GM18498 (cell line): ENCODE data around the gene RTEL1.

Experiments
- ATAC-seq: cut with Tn5 transposase; IDR thresholded peaks from one replicate; pipeline ENCODE4 v1.9.1; 2021; ENCODE audit warnings: mild to moderate bottlenecking, moderate library complexity; ENCODE audit not compliant: unreplicated experiment

The RTEL1 gene

DNA sequence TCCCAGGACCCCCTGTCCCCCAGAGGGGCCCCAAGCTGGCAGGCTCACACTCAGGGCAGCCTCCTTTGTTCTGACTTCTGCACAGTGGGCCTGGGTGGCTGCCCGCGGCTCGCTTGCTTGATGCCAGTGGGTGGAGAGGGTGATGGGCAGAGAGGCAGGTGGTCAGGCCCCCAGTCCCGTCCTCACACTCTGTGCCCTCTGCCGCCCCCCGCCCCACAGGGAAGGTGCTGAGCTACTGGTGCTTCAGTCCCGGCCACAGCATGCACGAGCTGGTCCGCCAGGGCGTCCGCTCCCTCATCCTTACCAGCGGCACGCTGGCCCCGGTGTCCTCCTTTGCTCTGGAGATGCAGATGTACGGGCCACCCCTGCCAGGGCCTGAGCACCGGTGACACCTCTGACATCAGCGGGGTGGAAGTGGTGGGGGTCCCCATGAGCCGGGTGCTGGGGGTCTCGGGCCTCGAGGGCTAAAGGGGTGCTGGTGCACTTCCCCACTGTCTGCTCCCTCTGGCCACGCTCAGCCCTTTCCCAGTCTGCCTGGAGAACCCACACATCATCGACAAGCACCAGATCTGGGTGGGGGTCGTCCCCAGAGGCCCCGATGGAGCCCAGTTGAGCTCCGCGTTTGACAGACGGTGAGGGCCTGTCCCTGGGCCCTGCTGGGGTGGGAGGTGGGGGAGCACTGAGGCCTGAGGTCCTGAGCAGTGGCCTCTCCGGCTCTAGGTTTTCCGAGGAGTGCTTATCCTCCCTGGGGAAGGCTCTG lies 29.5 kb downstream of the RTEL1 start:
- no peak for ATAC-seq

DNA sequence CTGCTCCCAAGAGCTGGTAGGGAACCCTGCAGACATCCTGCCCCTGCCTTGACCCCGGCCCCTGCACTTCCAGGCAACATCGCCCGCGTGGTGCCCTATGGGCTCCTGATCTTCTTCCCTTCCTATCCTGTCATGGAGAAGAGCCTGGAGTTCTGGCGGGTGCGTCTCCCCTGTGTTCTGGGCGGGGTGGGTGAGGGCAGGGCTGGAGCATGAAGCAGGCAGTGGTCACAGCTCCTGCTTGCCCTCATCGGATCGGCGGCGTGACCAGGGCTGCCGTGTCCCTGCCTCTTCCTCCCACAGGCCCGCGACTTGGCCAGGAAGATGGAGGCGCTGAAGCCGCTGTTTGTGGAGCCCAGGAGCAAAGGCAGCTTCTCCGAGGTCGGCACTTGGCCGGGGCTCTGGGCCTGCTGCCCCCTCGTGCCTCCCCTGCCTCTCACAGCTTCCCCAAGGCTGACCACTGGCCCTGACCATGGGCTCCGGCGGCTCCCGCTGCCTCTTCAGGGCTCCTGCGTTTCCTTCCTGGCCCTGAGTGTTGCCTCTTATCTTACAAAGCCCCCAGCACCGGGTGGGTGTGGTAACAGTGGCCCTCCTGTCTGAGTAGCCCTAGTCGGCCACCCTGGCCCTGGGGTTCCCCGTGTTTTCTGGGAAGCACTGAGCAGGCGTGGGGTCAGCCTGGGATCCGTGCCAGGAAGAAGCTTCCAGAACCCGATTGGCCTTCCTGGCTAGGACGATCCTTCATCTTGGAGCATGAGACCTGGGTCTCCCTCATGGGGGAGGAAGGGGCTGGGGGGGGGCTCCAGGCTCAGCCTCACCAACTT lies 30.3 kb downstream of the RTEL1 start:
- ATAC-seq, result no peak

DNA sequence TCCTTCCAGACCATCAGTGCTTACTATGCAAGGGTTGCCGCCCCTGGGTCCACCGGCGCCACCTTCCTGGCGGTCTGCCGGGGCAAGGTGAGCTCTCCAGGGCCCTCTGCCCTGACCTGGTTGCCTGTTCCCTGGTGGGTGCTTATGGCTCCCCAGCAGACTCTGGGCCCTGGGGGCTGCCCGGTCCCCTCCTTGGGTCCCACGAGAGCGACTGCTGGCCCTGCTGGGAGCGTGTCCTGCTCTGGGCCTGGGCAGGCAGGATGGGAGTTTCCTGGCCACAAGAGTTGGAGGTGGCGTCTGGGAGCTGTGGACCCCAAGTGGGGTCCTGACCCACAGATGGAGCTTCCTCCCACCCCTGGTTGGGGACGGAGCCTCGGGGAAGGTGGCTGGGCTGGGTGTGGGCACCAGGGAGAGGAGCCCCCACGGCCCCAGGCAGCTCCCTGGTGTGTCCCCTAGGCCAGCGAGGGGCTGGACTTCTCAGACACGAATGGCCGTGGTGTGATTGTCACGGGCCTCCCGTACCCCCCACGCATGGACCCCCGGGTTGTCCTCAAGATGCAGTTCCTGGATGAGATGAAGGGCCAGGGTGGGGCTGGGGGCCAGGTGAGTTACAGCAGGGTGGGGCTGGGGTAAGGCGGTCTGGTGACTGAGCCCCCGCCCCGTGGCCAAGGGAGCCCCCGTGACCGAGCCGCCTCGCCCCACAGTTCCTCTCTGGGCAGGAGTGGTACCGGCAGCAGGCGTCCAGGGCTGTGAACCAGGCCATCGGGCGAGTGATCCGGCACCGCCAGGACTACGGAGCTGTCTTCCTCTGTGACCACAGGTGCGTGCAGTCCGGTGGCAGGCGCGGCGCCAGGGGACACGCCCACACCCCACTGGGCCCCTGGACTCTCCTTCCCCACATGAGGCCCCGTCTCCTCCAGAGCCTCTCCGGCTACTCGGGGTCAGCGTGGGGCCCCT lies 31.2 kb downstream of the RTEL1 start:
- ATAC-seq, result no peak

DNA sequence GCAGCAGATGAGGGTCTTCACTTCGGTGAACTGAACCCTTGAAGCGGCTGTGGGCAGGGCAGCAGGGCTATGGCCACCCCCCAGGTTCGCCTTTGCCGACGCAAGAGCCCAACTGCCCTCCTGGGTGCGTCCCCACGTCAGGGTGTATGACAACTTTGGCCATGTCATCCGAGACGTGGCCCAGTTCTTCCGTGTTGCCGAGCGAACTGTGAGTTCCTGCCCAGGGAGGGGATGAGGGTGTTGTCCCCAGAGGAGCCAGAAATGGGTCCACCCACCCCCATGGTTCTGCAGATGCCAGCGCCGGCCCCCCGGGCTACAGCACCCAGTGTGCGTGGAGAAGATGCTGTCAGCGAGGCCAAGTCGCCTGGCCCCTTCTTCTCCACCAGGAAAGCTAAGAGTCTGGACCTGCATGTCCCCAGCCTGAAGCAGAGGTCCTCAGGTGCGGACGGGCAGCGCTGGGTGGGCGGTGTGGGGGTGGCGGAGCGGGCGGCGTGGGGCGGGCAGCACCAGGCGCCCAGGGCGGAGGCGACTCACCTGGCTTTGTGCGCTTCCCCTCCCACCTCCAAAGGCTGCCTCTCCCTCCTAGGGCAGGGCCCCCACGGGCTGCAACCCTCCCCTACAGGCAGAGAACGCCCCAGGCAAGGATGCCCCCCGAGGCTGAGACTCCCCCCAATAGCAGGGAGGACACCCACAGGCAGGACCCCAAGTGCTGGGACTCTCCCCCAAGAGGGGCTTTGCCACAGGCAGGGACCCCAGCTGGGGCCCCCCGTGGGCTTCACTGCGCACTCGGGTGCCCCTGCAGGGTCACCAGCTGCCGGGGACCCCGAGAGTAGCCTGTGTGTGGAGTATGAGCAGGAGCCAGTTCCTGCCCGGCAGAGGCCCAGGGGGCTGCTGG lies 32.1 kb downstream of the RTEL1 start:
- no peak for ATAC-seq

DNA sequence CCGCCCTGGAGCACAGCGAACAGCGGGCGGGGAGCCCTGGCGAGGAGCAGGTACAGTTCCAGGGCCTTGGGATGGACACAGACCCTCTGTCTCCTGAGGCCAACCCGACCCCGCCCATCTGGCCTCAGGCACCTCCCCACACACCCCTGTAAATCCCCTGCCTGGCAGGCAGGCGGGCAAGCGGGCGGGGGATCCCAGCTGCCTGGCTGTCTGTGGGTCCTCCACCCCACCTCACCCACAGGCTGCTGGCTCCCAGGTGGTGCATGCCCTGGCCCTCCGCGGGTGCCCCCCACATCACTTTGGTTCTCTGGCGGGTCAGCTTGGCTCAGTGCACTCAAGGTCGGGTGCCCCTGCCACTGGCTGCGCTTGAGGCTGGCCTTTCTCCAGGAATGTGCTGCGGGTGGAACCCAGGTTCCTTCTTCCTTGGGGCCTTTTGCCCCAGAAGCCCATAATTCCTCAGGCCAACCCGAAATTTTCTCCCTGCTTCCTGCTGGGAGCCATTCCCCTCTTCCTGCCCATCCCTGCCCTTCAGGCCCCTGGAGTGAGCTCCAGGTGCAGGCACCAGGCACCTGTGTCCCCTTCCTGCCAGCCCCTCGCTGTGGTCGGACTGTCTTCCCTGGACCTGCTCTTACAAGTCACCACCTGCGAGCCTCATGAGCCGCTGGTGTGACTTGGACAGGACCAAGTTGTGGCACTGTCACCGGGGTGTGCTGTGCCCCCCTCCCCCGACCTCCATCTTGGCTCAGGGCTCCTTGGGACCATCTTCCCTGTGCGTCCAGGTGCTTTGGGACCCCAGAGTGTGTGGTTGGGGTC lies 33.0 kb downstream of the RTEL1 start:
- no peak for ATAC-seq

DNA sequence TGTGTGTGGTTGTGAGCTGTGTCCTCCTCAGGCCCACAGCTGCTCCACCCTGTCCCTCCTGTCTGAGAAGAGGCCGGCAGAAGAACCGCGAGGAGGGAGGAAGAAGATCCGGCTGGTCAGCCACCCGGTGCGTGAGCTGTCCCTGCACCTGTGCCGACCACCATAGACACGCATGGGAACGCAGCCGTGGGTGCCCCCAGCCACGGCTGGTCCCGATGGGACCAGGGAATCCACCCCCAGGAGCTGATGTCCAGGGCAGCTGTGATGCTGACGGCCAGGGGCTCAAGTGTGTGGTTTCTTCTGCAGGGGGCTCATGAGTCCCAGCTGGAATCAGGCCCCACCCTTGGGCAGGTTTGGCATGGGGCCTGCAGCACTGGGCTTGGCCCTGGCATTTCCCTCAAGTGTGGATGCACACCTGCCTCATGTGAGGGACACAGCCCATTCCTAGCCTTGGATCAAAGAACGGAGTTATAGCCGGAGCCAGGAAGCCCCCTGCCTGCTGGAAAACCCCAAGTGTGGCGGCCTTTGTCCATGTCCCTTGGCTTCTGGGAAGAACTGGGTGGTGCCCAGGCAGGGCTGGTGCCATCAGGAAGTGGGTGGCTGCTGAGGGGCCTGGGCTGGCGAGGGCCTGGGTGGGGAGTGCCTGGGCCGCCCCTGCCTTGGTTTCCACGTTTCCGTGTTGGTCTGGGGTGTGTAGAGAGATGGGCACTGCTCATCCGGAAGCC lies 33.8 kb downstream of the RTEL1 start:
- ATAC-seq, result no peak

DNA sequence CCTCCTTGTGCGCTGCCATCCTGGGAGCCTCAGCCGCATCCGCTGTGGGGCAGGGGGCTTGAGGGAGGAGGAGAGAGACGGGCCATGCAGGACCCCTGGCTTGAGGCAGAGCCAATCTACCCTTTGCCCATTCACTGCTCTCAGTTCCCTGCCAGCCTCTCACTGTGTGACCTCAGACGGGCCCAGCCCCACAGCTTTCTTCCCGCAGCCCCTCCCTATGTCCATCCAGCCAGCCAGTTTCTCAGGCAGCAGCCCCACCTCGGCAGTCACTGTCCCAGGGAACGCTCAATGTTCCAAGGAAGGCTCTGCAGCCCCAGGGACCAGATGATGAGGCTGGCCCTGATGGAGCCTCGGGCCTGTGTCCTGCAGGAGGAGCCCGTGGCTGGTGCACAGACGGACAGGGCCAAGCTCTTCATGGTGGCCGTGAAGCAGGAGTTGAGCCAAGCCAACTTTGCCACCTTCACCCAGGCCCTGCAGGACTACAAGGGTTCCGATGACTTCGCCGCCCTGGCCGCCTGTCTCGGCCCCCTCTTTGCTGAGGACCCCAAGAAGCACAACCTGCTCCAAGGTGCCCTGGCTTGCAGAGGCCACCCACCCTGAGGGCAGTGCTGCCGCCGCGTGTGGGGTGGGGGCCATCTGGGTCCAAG lies 34.4 kb downstream of the RTEL1 start:
- no peak for ATAC-seq

DNA sequence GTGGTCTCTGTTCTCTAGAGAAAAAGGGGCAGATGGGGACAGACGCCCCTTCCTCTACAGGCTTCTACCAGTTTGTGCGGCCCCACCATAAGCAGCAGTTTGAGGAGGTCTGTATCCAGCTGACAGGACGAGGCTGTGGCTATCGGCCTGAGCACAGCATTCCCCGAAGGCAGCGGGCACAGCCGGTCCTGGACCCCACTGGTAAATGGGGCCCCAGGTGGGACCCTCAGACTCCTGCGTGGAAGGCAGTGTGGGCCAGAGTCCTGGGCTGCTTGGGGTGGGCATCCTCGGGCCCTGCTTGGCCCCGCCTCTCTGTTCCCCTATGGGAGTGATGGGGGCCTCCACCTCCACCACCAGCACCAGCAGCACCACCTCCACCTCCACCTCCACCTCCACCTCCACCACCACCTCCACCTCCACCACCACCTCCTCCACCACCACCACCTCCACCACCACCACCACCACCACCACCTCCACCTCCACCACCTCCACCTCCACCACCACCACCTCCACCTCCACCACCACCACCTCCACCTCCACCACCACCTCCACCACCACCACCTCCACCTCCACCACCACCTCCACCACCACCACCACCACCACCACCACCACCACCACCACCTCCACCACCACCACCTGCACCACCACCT lies 35.1 kb downstream of the RTEL1 start:
- no peak for ATAC-seq

DNA sequence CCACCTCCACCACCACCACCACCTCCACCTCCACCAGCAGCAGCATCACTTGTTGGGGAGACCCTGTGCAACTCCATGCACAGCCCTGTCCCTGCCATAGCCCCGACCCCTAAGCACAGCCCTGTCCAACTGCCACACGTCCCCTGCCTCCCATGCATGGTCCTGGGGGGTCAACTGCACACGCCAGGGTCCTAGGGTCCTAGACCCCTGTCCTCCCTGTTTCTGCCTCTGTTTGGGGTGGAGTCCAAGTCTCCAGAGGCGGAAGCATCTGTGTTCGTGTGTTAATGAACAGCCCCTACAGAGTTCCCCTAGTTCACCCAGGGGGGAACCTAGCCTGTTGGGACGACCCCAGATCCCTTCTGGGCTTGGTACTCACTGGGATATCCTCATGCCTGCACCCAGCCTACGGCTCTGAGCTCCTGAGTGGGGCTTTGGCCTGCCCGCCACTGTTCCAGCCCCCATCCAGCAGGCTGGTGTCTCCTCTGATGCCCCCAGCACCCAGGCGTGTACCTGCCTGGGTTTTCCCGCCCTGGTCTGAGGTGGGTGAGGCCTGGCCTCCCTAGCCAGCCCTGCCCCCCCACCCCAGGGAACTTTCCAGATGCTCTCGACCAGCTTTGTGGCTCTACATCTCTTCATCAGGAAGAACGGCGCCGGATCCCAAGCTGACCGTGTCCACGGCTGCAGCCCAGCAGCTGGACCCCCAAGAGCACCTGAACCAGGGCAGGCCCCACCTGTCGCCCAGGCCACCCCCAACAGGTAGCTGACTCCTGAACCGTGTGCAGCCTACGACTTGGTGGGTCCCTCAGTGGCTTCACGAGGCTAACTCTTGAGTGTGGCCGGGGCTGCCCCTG lies 35.8 kb downstream of the RTEL1 start:
- no peak for ATAC-seq

DNA sequence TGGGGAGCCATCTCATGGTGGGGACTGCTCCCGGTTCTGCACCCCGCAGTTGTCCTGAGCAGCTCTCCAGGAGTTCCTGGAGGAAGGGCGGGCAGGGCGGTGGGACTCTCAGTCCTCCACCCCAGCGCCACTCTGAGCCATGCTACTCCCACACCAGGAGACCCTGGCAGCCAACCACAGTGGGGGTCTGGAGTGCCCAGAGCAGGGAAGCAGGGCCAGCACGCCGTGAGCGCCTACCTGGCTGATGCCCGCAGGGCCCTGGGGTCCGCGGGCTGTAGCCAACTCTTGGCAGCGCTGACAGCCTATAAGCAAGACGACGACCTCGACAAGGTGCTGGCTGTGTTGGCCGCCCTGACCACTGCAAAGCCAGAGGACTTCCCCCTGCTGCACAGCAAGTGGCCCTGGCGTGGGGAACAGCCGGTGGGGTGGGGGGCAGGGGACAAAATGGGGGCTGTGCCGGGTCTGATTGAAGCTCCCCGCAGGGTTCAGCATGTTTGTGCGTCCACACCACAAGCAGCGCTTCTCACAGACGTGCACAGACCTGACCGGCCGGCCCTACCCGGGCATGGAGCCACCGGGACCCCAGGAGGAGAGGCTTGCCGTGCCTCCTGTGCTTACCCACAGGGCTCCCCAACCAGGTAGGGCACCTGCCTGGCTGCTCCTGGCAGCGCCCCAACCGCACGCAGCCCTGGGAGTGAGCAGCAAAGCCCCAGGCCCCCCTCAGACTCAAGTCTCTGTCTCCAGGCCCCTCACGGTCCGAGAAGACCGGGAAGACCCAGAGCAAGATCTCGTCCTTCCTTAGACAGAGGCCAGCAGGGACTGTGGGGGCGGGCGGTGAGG lies 36.7 kb downstream of the RTEL1 start:
- ATAC-seq, result no peak

DNA sequence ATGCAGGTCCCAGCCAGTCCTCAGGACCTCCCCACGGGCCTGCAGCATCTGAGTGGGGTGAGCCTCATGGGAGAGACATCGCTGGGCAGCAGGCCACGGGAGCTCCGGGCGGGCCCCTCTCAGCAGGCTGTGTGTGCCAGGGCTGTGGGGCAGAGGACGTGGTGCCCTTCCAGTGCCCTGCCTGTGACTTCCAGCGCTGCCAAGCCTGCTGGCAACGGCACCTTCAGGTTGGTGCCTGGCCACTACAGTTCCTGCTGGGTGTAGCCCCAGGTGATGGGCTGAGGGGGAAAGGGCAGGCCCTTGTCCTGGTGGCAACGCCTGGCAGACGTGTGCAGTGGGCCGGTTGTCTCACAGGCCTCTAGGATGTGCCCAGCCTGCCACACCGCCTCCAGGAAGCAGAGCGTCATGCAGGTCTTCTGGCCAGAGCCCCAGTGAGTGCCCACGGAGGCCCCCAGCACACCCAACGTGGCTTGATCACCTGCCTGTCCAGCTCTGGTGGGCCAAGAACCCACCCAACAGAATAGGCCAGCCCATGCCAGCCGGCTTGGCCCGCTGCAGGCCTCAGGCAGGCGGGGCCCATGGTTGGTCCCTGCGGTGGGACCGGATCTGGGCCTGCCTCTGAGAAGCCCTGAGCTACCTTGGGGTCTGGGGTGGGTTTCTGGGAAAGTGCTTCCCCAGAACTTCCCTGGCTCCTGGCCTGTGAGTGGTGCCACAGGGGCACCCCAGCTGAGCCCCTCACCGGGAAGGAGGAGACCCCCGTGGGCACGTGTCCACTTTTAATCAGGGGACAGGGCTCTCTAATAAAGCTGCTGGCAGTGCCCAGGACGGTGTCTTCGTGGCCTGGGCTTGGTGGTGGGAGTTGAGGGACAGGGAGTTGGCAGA lies 37.6 kb downstream of the RTEL1 start:
- no peak for ATAC-seq

DNA sequence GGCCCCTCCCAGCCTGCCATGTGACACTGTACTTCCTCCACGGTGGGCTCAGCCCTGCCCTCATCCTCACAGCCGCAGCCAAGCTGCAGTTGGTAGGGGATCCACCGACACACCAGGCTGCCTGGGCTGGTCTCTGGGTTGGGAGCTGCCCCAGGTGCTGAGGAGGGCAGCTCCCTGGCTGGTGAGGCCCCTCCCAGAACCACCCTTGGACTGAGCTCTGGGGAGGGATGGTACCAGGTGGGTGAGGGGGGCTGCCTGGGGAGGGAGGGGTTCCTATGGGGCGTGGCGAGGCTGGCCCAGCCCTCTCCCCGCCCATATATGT lies 38.2 kb downstream of the RTEL1 start:
- ATAC-seq, result no peak

DNA sequence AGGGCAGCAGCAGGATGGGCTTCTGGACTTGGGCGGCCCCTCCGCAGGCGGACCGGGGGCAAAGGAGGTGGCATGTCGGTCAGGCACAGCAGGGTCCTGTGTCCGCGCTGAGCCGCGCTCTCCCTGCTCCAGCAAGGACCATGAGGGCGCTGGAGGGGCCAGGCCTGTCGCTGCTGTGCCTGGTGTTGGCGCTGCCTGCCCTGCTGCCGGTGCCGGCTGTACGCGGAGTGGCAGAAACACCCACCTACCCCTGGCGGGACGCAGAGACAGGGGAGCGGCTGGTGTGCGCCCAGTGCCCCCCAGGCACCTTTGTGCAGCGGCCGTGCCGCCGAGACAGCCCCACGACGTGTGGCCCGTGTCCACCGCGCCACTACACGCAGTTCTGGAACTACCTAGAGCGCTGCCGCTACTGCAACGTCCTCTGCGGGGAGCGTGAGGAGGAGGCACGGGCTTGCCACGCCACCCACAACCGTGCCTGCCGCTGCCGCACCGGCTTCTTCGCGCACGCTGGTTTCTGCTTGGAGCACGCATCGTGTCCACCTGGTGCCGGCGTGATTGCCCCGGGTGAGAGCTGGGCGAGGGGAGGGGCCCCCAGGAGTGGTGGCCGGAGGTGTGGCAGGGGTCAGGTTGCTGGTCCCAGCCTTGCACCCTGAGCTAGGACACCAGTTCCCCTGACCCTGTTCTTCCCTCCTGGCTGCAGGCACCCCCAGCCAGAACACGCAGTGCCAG lies 38.7 kb downstream of the RTEL1 start, which contains the start of gene TNFRSF6B:
Gene TNFRSF6B (plus strand): TSS at position 25 of the 729 bp plus-strand sequence. CDS start 116 bp downstream, at position 141.
- ATAC-seq, result no peak

DNA sequence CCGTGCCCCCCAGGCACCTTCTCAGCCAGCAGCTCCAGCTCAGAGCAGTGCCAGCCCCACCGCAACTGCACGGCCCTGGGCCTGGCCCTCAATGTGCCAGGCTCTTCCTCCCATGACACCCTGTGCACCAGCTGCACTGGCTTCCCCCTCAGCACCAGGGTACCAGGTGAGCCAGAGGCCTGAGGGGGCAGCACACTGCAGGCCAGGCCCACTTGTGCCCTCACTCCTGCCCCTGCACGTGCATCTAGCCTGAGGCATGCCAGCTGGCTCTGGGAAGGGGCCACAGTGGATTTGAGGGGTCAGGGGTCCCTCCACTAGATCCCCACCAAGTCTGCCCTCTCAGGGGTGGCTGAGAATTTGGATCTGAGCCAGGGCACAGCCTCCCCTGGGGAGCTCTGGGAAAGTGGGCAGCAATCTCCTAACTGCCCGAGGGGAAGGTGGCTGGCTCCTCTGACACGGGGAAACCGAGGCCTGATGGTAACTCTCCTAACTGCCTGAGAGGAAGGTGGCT lies 39.3 kb downstream of the RTEL1 start:
- no peak for ATAC-seq
